Measurements from ENCODE around the gene MSRB1.

Gene MSRB1

DNA sequence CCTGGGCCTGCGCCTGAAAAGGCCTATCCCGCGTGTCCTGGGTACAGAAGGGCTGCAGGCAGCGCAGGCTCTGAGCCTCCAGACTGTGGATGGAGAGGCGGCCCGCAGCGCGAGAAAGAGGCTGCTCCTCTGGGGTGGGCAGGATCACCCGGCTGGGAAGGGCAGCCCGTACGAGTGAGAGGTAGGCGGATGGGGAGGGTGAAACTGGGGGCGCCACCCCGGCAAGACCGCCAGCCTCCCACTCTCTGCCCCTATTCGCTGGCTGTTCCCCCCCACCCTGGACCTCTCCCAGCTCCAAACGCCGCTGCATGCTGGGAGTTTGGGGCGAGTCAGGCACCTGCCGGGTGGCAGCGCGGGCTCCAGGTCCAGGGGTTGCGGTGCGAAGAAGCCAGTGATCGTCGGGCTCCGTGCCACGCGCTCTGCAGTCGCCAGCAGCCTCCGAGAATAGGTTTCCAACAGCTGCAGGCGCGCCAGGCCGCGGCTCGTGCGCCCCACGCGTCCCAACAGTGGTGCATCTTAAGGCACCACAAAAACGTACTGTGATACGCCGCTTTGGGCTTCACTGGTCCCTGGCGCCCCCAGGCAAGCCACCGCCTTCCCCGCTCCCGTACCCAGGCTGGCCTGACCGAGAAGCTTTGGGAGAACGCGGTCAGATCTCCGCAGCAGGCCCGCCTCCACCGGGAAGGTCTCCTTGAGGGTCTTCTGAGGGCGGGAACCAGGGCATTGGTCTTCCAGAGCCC is 37.2 kb upstream of the MSRB1 start:
- H3K9me3 ChIP-seq (ENCODE audit: control insufficient read depth, insufficient read depth, low read length), result no peaks in the 10 kb centered on the region
- H3K4me1 ChIP-seq (ENCODE audit: control insufficient read depth, low read length), result peaks cover 21% of the 10 kb centered on the region
- H3K79me2 ChIP-seq (ENCODE audit: control insufficient read depth, low read length), result peaks cover 10% of the 10 kb centered on the region
- H3K9me2 ChIP-seq (replicated peaks; ENCODE audit: control insufficient read depth, low read length), result no peaks in the 10 kb centered on the region
- peaks cover 37% of the 10 kb centered on the region for H3K27me3 ChIP-seq (ENCODE audit: control insufficient read depth, low read length)
- H4K20me1 ChIP-seq (ENCODE audit: control insufficient read depth, insufficient read depth, low read depth, low read length), result no peaks in the 10 kb centered on the region
- H3K4me2 ChIP-seq (ENCODE audit: low read length), result no peak overlapping the region
- H3K4me3 ChIP-seq (ENCODE audit: low read length), result no peak overlapping the region
- H3F3A ChIP-seq (ENCODE audit: control insufficient read depth, insufficient read depth), result peaks cover 8% of the 10 kb centered on the region
- H3K27ac ChIP-seq (ENCODE audit: low read depth, low read length), result no peak overlapping the region
- peaks cover 46% of the 10 kb centered on the region for H3K36me3 ChIP-seq (ENCODE audit: control insufficient read depth, low read length)
- no peak for TF ChIP-seq EZH2phosphoT487 (IDR thresholded peaks at IDR 0.05; ENCODE audit: borderline replicate concordance, low read length)
- TF ChIP-seq, protein P1, sequence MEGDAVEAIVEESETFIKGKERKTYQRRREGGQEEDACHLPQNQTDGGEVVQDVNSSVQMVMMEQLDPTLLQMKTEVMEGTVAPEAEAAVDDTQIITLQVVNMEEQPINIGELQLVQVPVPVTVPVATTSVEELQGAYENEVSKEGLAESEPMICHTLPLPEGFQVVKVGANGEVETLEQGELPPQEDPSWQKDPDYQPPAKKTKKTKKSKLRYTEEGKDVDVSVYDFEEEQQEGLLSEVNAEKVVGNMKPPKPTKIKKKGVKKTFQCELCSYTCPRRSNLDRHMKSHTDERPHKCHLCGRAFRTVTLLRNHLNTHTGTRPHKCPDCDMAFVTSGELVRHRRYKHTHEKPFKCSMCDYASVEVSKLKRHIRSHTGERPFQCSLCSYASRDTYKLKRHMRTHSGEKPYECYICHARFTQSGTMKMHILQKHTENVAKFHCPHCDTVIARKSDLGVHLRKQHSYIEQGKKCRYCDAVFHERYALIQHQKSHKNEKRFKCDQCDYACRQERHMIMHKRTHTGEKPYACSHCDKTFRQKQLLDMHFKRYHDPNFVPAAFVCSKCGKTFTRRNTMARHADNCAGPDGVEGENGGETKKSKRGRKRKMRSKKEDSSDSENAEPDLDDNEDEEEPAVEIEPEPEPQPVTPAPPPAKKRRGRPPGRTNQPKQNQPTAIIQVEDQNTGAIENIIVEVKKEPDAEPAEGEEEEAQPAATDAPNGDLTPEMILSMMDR (IDR thresholded peaks at IDR 0.05; ENCODE audit: low read depth, low read length, poor library complexity, severe bottlenecking), result no peak

GRCh38 chr16:1979271-1980029 is 36.5 kb upstream of the MSRB1 start:
- no peak for TF ChIP-seq EZH2phosphoT487 (IDR thresholded peaks at IDR 0.05; ENCODE audit: borderline replicate concordance, low read length)
- TF ChIP-seq, protein P1 (IDR thresholded peaks at IDR 0.05; ENCODE audit: low read depth, low read length, poor library complexity, severe bottlenecking), result no peak
- H3F3A ChIP-seq (ENCODE audit: control insufficient read depth, insufficient read depth), result peaks cover 8% of the 10 kb centered on the region
- H3K27ac ChIP-seq (ENCODE audit: low read depth, low read length), result no peak overlapping the region
- peaks cover 5% of the 10 kb centered on the region for H3K79me2 ChIP-seq (ENCODE audit: control insufficient read depth, low read length)
- peaks cover 37% of the 10 kb centered on the region for H3K27me3 ChIP-seq (ENCODE audit: control insufficient read depth, low read length)
- H3K36me3 ChIP-seq (ENCODE audit: control insufficient read depth, low read length), result peaks cover 49% of the 10 kb centered on the region
- no peaks in the 10 kb centered on the region for H4K20me1 ChIP-seq (ENCODE audit: control insufficient read depth, insufficient read depth, low read depth, low read length)
- no peak overlapping the region for H3K4me3 ChIP-seq (ENCODE audit: low read length)
- H3K4me2 ChIP-seq (ENCODE audit: low read length), result no peak overlapping the region
- H3K9me3 ChIP-seq (ENCODE audit: control insufficient read depth, insufficient read depth, low read length), result no peaks in the 10 kb centered on the region
- no peaks in the 10 kb centered on the region for H3K9me2 ChIP-seq (replicated peaks; ENCODE audit: control insufficient read depth, low read length)
- H3K4me1 ChIP-seq (ENCODE audit: control insufficient read depth, low read length), result peaks cover 14% of the 10 kb centered on the region

GRCh38 chr16:1978476-1979120 is 35.6 kb upstream of the MSRB1 start:
- H3K27ac ChIP-seq (ENCODE audit: low read depth, low read length), result no peak overlapping the region
- H3K9me3 ChIP-seq (ENCODE audit: control insufficient read depth, insufficient read depth, low read length), result no peaks in the 10 kb centered on the region
- H3K9me2 ChIP-seq (replicated peaks; ENCODE audit: control insufficient read depth, low read length), result no peaks in the 10 kb centered on the region
- TF ChIP-seq, protein P1 (IDR thresholded peaks at IDR 0.05; ENCODE audit: low read depth, low read length, poor library complexity, severe bottlenecking), result no peak
- TF ChIP-seq EZH2phosphoT487 (IDR thresholded peaks at IDR 0.05; ENCODE audit: borderline replicate concordance, low read length), result no peak
- H3K27me3 ChIP-seq (ENCODE audit: control insufficient read depth, low read length), result peaks cover 36% of the 10 kb centered on the region
- H3K4me3 ChIP-seq (ENCODE audit: low read length), result no peak overlapping the region
- H3K36me3 ChIP-seq (ENCODE audit: control insufficient read depth, low read length), result peaks cover 54% of the 10 kb centered on the region
- H3K79me2 ChIP-seq (ENCODE audit: control insufficient read depth, low read length), result peaks cover 11% of the 10 kb centered on the region
- no peaks in the 10 kb centered on the region for H4K20me1 ChIP-seq (ENCODE audit: control insufficient read depth, insufficient read depth, low read depth, low read length)
- H3K4me1 ChIP-seq (ENCODE audit: control insufficient read depth, low read length), result peaks cover 13% of the 10 kb centered on the region
- H3K4me2 ChIP-seq (ENCODE audit: low read length), result no peak overlapping the region
- H3F3A ChIP-seq (ENCODE audit: control insufficient read depth, insufficient read depth), result peaks cover 8% of the 10 kb centered on the region

Data from DOHH2 (cell line).